ENCODE data around the gene PCDHGA5.
A peak's percentile ranks its signal among the peaks of the same experiment; 100 is the strongest.
"Not testable (repeated sequence)": the region's sequence is repeated elsewhere in the genome, so short reads cannot be mapped to it uniquely, and the experiment has no call there.

The PCDHGA5 gene

DNA sequence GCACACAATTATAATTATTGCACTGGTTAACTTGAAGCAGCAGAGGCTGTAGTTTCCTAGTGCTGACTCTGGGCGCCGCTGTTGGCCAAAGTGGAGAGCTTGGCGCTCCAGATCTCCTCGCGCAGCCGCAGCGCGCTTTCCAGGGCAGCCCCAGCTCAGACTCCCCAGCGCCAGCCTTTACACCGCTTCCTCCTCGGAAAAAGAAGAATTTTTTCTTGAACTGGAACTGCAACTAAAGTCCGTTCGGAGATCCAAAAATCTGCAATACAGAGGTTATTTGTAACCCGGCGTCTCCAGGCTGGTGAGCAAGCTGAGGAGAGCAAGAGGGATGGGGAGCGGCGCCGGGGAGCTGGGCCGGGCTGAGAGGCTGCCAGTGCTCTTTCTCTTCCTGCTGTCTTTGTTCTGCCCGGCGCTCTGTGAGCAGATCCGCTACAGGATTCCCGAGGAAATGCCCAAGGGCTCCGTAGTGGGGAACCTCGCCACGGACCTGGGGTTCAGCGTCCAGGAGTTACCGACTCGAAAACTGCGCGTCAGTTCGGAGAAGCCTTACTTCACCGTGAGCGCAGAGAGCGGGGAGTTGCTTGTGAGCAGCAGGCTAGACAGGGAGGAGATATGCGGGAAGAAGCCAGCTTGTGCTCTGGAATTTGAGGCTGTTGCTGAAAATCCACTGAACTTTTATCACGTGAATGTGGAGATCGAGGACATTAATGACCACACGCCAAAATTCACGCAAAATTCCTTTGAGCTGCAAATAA lies 23.8 kb downstream of the PCDHGA5 start, which contains the start of gene PCDHGB4:
PCDHGB4 (plus strand) TSS at position 142 of the 755 bp plus-strand sequence; CDS start at position 329, 187 bp downstream.
- peak; percentile 32 for DNase-seq (ENCODE audit: low read depth)

DNA sequence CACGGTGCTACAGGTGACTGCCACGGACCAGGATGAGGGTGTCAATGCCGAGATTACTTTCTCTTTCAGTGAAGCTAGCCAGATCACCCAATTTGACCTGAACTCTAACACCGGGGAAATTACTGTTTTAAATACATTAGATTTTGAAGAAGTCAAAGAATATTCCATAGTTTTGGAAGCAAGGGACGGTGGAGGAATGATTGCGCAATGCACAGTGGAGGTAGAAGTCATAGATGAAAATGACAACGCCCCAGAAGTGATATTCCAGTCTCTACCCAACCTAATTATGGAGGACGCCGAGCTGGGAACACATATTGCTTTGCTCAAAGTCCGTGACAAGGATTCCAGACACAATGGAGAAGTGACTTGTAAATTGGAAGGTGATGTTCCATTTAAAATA lies 24.7 kb downstream of the PCDHGA5 start:
- DNase-seq (ENCODE audit: low read depth) = no peak

DNA sequence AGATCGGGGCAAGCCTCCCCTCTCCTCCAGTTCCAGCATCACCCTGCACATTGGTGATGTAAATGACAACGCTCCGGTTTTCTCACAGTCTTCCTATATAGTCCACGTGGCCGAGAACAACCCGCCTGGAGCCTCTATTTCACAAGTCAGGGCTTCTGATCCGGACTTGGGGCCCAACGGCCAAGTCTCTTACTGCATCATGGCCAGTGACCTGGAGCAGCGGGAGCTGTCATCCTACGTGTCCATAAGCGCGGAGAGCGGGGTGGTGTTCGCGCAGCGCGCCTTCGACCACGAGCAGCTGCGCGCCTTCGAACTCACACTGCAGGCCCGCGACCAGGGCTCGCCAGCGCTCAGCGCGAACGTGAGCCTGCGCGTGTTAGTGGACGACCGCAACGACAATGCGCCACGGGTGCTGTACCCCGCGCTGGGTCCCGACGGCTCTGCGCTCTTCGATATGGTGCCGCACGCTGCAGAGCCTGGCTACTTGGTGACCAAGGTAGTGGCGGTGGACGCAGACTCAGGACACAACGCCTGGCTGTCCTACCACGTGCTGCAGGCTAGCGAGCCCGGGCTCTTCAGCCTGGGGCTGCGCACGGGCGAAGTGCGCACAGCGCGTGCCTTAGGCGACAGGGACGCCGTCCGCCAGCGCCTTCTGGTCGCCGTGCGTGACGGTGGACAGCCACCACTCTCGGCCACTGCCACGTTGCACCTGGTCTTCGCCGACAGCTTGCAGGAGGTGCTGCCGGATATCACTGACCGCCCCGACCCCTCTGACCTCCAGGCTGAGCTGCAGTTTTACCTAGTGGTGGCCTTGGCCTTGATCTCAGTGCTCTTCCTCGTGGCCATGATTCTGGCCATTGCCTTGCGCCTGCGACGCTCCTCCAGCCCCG lies 25.4 kb downstream of the PCDHGA5 start:
- no peak for DNase-seq (ENCODE audit: low read depth)

DNA sequence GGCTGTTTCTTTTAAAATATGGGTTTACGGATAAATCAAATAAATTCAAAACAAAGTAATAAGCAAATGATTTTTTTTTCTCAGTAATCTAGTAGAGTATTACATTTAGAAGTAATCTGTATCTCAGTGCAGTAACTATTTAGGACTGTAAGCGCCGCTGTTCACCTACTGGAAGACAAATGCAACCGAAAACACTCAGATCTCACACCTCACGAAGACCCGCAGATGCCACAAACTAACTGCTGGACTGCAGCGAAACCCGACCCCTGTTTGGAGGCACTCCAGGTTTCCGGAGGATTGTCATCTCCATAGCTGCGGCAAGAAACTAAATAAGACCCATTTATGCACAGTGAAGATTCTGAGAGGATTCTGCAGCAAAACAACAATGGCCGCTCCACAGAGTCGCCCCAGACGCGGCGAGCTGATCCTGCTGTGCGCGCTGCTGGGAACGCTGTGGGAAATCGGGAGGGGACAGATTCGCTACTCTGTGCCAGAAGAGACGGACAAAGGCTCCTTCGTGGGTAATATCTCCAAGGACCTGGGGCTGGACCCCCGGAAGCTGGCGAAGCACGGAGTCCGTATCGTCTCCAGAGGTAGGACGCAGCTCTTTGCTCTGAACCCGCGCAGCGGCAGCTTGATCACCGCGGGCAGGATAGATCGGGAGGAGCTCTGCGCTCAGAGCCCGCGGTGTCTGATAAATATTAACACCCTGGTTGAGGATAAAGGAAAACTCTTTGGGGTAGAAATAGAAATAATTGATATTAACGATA lies 28.7 kb downstream of the PCDHGA5 start, which contains the start of gene PCDHGA8:
PCDHGA8 (plus strand) TSS at position 205 of the 770 bp plus-strand sequence; CDS start at position 386, 181 bp downstream.
- peak; percentile 30 for DNase-seq (ENCODE audit: low read depth)

DNA sequence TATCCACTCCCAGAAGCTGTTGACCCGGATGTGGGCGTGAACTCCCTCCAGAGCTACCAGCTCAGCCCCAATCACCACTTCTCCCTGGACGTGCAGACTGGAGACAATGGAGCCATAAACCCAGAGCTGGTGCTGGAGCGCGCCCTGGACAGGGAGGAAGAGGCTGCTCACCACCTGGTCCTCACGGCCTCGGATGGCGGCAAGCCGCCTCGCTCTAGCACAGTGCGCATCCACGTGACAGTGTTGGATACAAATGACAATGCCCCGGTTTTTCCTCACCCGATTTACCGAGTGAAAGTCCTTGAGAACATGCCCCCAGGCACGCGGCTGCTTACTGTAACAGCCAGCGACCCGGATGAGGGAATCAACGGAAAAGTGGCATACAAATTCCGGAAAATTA lies 29.3 kb downstream of the PCDHGA5 start:
- DNase-seq (ENCODE audit: low read depth) = no peak

DNA sequence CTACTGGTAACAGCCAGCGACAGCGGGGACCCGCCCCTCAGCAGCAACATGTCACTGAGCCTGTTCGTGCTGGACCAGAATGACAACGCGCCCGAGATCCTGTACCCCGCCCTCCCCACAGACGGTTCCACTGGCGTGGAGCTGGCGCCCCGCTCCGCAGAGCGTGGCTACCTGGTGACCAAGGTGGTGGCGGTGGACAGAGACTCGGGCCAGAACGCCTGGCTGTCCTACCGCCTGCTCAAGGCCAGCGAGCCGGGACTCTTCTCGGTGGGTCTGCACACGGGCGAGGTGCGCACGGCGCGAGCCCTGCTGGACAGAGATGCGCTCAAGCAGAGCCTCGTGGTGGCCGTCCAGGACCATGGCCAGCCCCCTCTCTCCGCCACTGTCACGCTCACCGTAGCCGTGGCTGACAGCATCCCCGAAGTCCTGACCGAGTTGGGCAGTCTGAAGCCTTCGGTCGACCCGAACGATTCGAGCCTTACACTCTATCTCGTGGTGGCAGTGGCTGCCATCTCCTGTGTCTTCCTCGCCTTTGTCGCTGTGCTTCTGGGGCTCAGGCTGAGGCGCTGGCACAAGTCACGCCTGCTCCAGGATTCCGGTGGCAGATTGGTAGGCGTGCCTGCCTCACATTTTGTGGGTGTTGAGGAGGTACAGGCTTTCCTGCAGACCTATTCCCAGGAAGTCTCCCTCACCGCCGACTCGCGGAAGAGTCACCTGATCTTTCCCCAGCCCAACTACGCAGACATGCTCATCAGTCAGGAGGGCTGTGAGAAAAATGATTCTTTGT lies 30.6 kb downstream of the PCDHGA5 start:
- DNase-seq (ENCODE audit: low read depth) = not testable (repeated sequence)

DNA sequence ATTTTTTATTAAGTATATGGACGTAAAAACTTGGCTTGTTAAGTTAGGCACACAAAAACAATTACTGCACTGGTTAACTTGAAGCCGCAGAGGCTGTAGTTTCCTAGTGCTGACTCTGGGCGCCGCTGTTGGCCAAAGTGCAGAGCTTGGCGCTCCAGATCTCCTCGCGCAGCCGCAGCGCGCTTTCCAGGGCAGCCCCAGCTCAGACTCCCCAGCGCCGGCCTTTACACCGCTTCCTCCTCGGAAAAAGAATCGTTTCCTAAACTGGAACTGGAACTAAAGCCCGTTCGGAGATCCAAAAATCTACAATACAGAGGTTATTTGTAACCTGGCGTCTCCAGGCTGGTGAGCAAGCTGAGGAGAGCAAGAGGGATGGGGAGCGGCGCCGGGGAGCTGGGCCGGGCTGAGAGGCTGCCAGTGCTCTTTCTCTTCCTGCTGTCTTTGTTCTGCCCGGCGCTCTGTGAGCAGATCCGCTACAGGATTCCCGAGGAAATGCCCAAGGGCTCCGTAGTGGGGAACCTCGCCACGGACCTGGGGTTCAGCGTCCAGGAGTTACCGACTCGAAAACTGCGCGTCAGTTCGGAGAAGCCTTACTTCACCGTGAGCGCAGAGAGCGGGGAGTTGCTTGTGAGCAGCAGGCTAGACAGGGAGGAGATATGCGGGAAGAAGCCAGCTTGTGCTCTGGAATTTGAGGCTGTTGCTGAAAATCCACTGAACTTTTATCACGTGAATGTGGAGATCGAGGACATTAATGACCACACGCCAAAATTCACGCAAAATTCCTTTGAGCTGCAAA lies 34.0 kb downstream of the PCDHGA5 start, which contains the start of gene PCDHGB5:
PCDHGB5 (plus strand) TSS at position 192 of the 796 bp plus-strand sequence; CDS start at position 373, 181 bp downstream.
- peak; percentile 73 for DNase-seq (ENCODE audit: low read depth)

DNA sequence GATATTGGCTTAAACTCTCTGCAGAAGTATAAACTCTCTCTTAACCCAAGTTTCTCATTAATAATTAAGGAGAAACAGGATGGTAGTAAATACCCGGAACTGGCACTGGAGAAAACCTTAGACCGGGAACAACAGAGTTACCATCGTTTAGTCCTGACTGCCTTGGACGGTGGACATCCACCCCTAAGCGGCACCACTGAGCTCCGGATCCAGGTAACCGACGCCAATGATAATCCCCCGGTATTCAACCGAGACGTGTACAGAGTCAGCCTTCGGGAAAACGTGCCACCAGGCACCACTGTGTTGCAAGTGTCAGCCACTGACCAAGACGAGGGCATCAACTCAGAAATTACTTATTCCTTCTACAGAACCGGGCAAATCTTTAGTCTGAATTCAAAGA lies 34.6 kb downstream of the PCDHGA5 start:
- no peak for DNase-seq (ENCODE audit: low read depth)

DNA sequence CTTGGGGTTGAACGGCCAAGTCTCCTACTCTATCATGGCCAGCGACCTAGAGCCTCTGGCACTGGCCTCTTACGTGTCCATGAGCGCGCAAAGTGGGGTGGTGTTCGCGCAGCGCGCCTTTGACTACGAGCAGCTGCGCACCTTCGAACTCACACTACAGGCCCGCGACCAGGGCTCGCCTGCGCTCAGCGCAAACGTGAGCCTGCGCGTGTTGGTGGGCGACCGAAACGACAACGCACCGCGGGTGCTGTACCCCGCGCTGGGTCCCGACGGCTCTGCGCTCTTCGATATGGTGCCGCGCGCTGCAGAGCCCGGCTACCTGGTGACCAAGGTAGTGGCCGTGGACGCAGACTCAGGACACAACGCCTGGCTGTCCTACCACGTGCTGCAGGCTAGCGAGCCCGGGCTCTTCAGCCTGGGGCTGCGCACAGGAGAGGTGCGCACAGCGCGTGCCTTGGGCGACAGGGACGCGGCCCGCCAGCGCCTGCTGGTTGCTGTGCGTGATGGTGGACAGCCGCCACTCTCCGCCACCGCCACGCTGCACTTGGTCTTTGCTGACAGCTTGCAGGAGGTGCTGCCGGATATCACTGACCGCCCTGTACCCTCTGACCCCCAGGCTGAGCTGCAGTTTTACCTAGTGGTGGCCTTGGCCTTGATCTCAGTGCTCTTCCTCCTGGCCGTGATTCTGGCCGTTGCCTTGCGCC lies 35.7 kb downstream of the PCDHGA5 start:
- no peak for DNase-seq (ENCODE audit: low read depth)

DNA sequence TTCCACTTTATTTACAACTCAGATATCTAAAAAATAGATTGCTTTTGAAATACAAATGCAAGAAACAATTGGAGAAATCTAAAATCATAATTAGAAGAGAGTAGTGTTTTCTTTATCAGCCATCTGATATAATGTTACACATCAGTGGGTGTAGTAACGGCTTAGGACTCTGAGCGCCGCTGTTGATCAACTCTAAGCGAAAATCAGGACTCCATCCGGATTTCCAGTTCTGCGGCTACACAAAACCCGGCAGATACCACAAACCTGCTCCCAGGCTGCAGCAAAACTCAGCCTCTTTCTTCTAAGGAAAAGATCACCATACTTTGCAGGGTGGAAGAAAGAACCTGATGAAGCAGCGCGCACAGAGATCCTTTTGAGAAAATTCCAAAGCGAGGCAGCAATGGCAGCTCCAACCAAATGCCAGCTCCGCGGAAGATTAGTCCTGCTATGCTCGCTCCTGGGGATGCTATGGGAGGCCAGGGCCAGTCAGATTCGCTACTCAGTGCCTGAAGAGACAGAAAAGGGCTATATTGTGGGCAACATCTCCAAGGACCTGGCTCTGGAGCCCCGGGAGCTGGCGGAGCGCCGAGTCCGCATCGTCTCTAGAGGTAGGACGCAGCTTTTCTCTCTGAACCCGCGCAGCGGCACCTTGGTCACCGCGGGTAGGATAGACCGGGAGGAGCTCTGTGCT lies 38.7 kb downstream of the PCDHGA5 start, which contains the start of gene PCDHGA9:
PCDHGA9 (plus strand) TSS at position 226 of the 691 bp plus-strand sequence; CDS start at position 401, 175 bp downstream.
- DNase-seq (ENCODE audit: low read depth) = peak; percentile 11

DNA sequence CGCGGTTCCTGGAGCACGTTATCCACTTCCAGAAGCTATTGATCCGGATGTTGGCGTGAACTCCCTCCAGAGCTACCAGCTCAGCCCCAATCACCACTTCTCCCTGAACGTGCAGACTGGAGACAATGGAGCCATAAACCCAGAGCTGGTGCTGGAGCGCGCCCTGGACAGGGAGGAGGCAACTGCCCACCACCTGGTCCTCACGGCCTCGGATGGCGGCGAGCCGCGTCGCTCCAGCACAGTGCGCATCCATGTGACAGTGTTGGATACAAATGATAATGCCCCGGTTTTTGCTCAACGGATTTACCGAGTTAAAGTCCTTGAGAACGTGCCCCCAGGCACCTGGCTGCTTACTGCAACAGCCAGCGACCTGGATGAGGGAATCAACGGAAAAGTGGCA lies 39.4 kb downstream of the PCDHGA5 start:
- DNase-seq (ENCODE audit: low read depth) = no peak

DNA sequence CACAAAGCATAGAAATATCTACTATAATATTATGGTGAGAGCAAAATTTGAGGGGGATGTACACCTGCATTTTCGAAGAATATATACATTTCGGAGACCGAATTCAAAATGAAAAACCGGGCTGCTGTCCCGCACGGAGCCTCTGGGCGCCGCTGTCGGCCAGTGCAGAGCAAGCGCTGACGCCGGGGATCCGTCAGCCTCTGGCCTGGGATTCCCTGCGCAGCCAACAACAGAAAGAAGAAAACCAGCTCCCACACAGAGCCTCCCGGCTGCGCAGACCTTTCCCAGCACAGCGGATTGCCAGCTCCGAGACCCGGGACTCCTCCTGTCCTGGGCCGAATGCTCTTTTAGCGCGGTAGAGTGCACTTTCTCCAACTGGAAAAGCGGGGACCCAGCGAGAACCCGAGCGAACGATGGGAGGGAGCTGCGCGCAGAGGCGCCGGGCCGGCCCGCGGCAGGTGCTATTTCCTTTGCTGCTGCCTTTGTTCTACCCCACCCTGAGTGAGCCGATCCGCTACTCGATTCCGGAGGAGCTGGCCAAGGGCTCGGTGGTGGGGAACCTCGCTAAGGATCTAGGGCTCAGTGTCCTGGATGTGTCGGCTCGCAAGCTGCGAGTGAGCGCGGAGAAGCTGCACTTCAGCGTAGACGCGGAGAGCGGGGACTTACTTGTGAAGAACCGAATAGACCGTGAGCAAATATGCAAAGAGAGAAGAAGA lies 44.0 kb downstream of the PCDHGA5 start, which contains the start of gene PCDHGB6:
PCDHGB6 (plus strand) TSS at position 232 of the 716 bp plus-strand sequence; CDS start at position 414, 182 bp downstream.
- DNase-seq (ENCODE audit: low read depth) = peak; percentile 28

DNA sequence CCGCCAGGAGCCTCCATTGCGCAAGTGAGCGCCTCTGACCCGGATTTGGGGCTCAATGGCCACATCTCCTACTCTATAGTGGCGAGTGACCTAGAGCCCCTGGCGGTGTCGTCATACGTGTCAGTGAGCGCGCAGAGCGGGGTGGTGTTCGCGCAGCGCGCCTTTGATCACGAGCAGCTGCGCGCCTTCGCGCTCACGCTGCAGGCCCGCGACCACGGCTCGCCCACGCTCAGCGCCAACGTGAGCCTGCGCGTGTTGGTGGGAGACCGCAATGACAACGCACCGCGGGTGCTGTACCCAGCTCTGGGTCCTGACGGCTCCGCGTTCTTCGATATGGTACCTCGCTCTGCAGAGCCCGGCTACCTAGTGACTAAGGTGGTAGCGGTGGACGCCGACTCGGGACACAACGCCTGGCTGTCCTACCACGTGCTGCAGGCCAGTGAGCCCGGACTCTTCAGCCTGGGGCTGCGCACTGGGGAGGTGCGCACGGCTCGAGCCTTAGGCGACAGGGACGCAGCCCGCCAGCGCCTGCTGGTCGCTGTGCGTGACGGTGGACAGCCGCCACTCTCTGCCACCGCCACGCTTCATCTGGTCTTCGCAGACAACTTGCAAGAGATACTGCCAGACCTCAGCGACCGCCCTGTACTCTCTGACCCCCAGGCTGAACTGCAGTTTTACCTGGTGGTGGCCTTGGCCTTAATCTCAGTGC lies 45.8 kb downstream of the PCDHGA5 start:
- DNase-seq (ENCODE audit: low read depth) = no peak

DNA sequence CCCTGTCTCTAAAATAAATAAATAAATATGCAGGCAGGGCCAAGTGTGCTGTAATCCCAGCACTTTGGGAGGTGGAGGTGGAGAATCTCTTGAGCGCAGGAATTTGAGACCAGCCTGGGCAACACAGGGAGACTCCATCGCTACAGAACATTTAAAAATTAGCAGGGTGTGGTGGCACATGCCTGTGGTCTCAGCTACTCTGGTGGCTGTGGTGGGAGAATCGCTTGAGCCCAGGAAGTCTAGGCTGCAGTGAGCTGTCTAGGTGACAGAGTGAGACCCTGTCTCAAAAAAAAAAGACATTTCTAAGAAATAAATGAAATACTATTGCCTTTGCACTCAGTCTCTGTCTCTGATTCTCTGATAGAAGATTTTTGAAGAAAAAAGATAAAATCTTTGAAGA lies 47.6 kb downstream of the PCDHGA5 start:
- DNase-seq (ENCODE audit: low read depth) = no peak

DNA sequence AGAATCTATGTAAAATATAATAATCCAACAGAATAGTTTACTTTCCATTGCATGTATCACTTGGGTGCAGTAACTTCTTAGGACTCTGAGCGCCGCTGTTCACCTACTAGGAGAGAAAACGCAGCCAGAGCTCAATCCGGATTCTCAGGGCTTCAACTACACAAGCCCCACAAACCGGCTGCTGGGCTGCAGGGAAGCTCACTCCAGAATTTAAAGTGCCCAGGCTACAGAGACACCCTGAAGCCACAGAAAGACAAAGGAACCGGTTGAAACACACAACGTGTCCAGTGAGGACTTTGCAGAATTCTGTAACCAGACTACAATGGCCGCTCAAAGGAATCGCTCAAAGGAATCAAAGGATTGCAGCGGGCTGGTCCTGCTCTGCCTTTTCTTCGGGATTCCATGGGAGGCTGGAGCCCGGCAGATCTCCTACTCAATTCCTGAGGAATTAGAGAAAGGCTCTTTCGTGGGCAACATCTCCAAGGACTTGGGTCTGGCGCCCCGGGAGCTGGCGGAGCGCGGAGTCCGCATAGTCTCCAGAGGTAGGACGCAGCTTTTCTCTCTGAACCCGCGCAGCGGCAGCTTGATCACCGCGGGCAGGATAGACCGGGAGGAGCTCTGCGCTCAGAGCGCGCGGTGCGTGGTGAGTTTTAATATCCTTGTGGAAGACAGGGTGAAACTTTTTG lies 49.0 kb downstream of the PCDHGA5 start, which contains the start of gene PCDHGA10:
PCDHGA10 (plus strand) TSS at position 134 of the 686 bp plus-strand sequence; CDS start at position 323, 189 bp downstream.
- DNase-seq (ENCODE audit: low read depth) = peak; percentile 72

DNA sequence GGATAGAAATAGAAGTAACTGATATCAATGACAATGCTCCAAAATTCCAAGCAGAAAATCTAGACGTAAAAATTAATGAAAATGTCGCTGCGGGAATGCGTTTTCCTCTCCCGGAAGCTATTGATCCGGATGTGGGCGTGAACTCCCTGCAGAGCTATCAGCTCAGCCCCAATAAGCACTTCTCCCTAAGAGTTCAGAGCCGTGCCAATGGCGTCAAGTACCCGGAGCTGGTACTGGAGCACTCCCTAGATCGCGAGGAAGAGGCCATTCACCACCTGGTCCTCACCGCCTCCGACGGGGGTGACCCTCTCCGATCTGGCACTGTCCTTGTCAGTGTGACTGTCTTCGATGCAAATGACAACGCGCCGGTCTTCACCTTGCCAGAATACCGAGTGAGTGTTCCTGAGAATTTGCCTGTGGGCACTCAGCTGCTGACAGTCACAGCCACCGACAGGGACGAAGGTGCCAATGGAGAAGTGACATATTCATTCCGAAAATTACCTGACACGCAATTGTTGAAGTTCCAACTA lies 49.6 kb downstream of the PCDHGA5 start:
- no peak for DNase-seq (ENCODE audit: low read depth)
